HEK293 (cell line): ENCODE measurements around the gene KCP.

ENCODE experiments used
- GLIS2 ChIP-seq: fragments of 450-650 bp; formaldehyde crosslinking; IDR thresholded peaks from 2 replicates; pipeline ENCODE4 v1.5.1; 2016; ENCODE audit warnings: missing biosample characterization, missing genetic modification characterization
- MEIS1 ChIP-seq: sonication (generic); formaldehyde crosslinking; IDR thresholded peaks from 2 replicates; pipeline ENCODE4 v1.8.1; 2022; ENCODE audit warnings: missing genetic modification reagents, mild to moderate bottlenecking, borderline replicate concordance
- MZF1 ChIP-seq: fragments of 450-650 bp; formaldehyde crosslinking; IDR thresholded peaks from 2 replicates; pipeline ENCODE4 v1.5.1; 2017; ENCODE audit warnings: missing biosample characterization, missing genetic modification characterization, borderline replicate concordance
- OSR2 ChIP-seq: fragments of 450-650 bp; formaldehyde crosslinking; IDR thresholded peaks from 2 replicates; pipeline ENCODE4 v1.5.1; 2016; ENCODE audit warnings: missing biosample characterization, missing genetic modification characterization
- SETDB1 ChIP-seq: IDR thresholded peaks from one replicate; pipeline ENCODE4 v1.6.1; 2017; ENCODE audit warnings: mild to moderate bottlenecking, low read length, moderate library complexity, mixed read lengths; ENCODE audit not compliant: insufficient read length
- SP3 ChIP-seq: fragments of 450-650 bp; formaldehyde crosslinking; IDR thresholded peaks from 2 replicates; pipeline ENCODE4 v1.5.1; 2016; ENCODE audit warnings: missing biosample characterization, missing genetic modification characterization
- ZFP37 ChIP-seq: fragments of 450-650 bp; formaldehyde crosslinking; IDR thresholded peaks from 2 replicates; pipeline ENCODE4 v1.5.1; 2016; ENCODE audit warnings: missing biosample characterization, missing genetic modification characterization
- ZIC2 ChIP-seq: fragments of 450-650 bp; formaldehyde crosslinking; IDR thresholded peaks from 2 replicates; pipeline ENCODE4 v1.5.1; 2016; ENCODE audit warnings: missing biosample characterization, missing genetic modification characterization
- ZNF114 ChIP-seq: fragments of 450-650 bp; formaldehyde crosslinking; IDR thresholded peaks from 2 replicates; pipeline ENCODE4 v1.5.0; 2017; ENCODE audit warnings: missing biosample characterization, missing genetic modification characterization
- ZNF148 ChIP-seq: fragments of 450-650 bp; formaldehyde crosslinking; IDR thresholded peaks from 2 replicates; pipeline ENCODE4 v1.5.0; 2017; ENCODE audit warnings: missing biosample characterization, missing genetic modification characterization, borderline replicate concordance
- ZNF18 ChIP-seq: fragments of 450-650 bp; formaldehyde crosslinking; IDR thresholded peaks from 2 replicates; pipeline ENCODE4 v1.5.1; 2016; ENCODE audit warnings: missing biosample characterization, missing genetic modification characterization
- ZNF19 ChIP-seq: fragments of 450-650 bp; formaldehyde crosslinking; IDR thresholded peaks from 2 replicates; pipeline ENCODE4; 2016; ENCODE audit warnings: missing biosample characterization, missing genetic modification characterization, low read depth
- ZNF239 ChIP-seq: fragments of 450-650 bp; formaldehyde crosslinking; IDR thresholded peaks from 2 replicates; pipeline ENCODE4 v1.5.1; 2016; ENCODE audit warnings: missing biosample characterization, missing genetic modification characterization
- ZNF248 ChIP-seq: fragments of 450-650 bp; formaldehyde crosslinking; IDR thresholded peaks from 2 replicates; pipeline ENCODE4 v1.5.1; 2017; ENCODE audit warnings: missing biosample characterization, missing genetic modification characterization
- ZNF341 ChIP-seq: fragments of 450-650 bp; formaldehyde crosslinking; IDR thresholded peaks from 2 replicates; pipeline ENCODE4; 2016; ENCODE audit warnings: low read depth, missing biosample characterization, missing genetic modification characterization
- ZNF350 ChIP-seq: fragments of 450-650 bp; formaldehyde crosslinking; IDR thresholded peaks from 2 replicates; pipeline ENCODE4 v1.5.0; 2017; ENCODE audit warnings: missing biosample characterization, mild to moderate bottlenecking, missing genetic modification characterization
- ZNF530 ChIP-seq: fragments of 450-650 bp; formaldehyde crosslinking; IDR thresholded peaks from 2 replicates; pipeline ENCODE4 v1.5.1; 2016; ENCODE audit warnings: low read depth, missing biosample characterization, missing genetic modification characterization
- ZNF600 ChIP-seq: fragments of 450-650 bp; formaldehyde crosslinking; IDR thresholded peaks from 2 replicates; pipeline ENCODE4 v1.5.1; 2016; ENCODE audit warnings: missing biosample characterization, missing genetic modification characterization
- ZNF639 ChIP-seq: fragments of 450-650 bp; formaldehyde crosslinking; IDR thresholded peaks from 2 replicates; pipeline ENCODE4 v1.5.1; 2016; ENCODE audit warnings: missing biosample characterization, missing genetic modification characterization
- ZNF677 ChIP-seq: fragments of 450-650 bp; IDR thresholded peaks from 2 replicates; pipeline ENCODE4 v1.5.0; 2018; ENCODE audit warnings: missing biosample characterization, mild to moderate bottlenecking, missing genetic modification characterization, moderate library complexity
- ZNF701 ChIP-seq: fragments of 450-650 bp; formaldehyde crosslinking; IDR thresholded peaks from 2 replicates; pipeline ENCODE4 v1.5.1; 2016; ENCODE audit warnings: missing biosample characterization, missing genetic modification characterization
- ZNF707 ChIP-seq: fragments of 450-650 bp; formaldehyde crosslinking; IDR thresholded peaks from 2 replicates; pipeline ENCODE4 v1.5.1; 2016; ENCODE audit warnings: missing biosample characterization, missing genetic modification characterization
- ZNF768 ChIP-seq: fragments of 450-650 bp; formaldehyde crosslinking; IDR thresholded peaks from 2 replicates; pipeline ENCODE4 v1.5.1; 2018; ENCODE audit warnings: missing biosample characterization, mild to moderate bottlenecking, missing genetic modification characterization
- ZNF777 ChIP-seq: fragments of 450-650 bp; formaldehyde crosslinking; IDR thresholded peaks from 2 replicates; pipeline ENCODE4 v1.5.1; 2017; ENCODE audit warnings: missing biosample characterization, missing genetic modification characterization, borderline replicate concordance
- TF ChIP-seq, protein P1 (sequence below): fragments of 450-650 bp; formaldehyde crosslinking; IDR thresholded peaks from 2 replicates; pipeline ENCODE4 v1.5.1; 2017; ENCODE audit warnings: missing biosample characterization, missing genetic modification characterization
- TF ChIP-seq, protein P2 (sequence below): fragments of 450-650 bp; formaldehyde crosslinking; IDR thresholded peaks from 2 replicates; pipeline ENCODE4 v1.5.1; 2016; ENCODE audit warnings: missing biosample characterization, missing genetic modification characterization
- TF ChIP-seq, protein P3 (sequence below): fragments of 450-650 bp; formaldehyde crosslinking; optimal IDR thresholded peaks from 2 replicates; pipeline ENCODE3; 2016; ENCODE audit warnings: missing biosample characterization, mild to moderate bottlenecking, missing genetic modification characterization
- TF ChIP-seq, protein P4 (sequence below): fragments of 450-650 bp; IDR thresholded peaks from 2 replicates; pipeline ENCODE4 v1.5.1; 2018; ENCODE audit warnings: missing biosample characterization, missing genetic modification characterization

KCP gene

GRCh38 chr7:128862571-128863432, 47.7 kb downstream of the KCP start, which contains the start of gene ATP6V1F (continued):
- TF ChIP-seq, protein P1, sequence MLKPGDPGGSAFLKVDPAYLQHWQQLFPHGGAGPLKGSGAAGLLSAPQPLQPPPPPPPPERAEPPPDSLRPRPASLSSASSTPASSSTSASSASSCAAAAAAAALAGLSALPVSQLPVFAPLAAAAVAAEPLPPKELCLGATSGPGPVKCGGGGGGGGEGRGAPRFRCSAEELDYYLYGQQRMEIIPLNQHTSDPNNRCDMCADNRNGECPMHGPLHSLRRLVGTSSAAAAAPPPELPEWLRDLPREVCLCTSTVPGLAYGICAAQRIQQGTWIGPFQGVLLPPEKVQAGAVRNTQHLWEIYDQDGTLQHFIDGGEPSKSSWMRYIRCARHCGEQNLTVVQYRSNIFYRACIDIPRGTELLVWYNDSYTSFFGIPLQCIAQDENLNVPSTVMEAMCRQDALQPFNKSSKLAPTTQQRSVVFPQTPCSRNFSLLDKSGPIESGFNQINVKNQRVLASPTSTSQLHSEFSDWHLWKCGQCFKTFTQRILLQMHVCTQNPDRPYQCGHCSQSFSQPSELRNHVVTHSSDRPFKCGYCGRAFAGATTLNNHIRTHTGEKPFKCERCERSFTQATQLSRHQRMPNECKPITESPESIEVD (tag by site-specific recombination), result no peak
- TF ChIP-seq ZNF248 (tag by site-specific recombination) (no peak), ZNF19 (tag by site-specific recombination) (no peak), MEIS1 (CRISPR knock-in tag) (no peak), OSR2 (tag by site-specific recombination) (no peak), GLIS2 (tag by site-specific recombination) (no peak; the same call in 1 of the 2 replicates), ZNF677 (no peak), MZF1 (no peak), ZIC2 (peak; percentile 61), ZNF777 (no peak; the same call in 1 of the 2 replicates), ZNF639 (tag by site-specific recombination) (no peak; the same call in 1 of the 2 replicates), ZNF530 (tag by site-specific recombination) (no peak), SP3 (tag by site-specific recombination) (peak; percentile 82), ZNF341 (tag by site-specific recombination) (peak; percentile 87), ZFP37 (tag by site-specific recombination) (peak; percentile 45; the same call in 1 of the 2 replicates), ZNF148 (no peak), ZNF701 (no peak), ZNF707 (tag by site-specific recombination) (no peak), ZNF239 (tag by site-specific recombination) (no peak; the same call in 1 of the 2 replicates), ZNF18 (tag by site-specific recombination) (no peak), ZNF600 (tag by site-specific recombination) (peak; percentile 93), ZNF768 (tag by site-specific recombination) (no peak), ZNF350 (tag by site-specific recombination) (no peak), SETDB1 (no peak), ZNF114 (tag by site-specific recombination) (no peak)
- TF ChIP-seq, protein P2, sequence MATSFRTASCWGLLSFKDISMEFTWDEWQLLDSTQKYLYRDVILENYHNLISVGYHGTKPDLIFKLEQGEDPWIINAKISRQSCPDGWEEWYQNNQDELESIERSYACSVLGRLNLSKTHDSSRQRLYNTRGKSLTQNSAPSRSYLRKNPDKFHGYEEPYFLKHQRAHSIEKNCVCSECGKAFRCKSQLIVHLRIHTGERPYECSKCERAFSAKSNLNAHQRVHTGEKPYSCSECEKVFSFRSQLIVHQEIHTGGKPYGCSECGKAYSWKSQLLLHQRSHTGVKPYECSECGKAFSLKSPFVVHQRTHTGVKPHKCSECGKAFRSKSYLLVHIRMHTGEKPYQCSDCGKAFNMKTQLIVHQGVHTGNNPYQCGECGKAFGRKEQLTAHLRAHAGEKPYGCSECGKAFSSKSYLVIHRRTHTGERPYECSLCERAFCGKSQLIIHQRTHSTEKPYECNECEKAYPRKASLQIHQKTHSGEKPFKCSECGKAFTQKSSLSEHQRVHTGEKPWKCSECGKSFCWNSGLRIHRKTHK, result no peak
- TF ChIP-seq, protein P3, sequence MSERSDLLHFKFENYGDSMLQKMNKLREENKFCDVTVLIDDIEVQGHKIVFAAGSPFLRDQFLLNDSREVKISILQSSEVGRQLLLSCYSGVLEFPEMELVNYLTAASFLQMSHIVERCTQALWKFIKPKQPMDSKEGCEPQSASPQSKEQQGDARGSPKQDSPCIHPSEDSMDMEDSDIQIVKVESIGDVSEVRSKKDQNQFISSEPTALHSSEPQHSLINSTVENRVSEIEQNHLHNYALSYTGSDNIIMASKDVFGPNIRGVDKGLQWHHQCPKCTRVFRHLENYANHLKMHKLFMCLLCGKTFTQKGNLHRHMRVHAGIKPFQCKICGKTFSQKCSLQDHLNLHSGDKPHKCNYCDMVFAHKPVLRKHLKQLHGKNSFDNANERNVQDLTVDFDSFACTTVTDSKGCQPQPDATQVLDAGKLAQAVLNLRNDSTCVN, result peak; percentile 50
- TF ChIP-seq, protein P4, sequence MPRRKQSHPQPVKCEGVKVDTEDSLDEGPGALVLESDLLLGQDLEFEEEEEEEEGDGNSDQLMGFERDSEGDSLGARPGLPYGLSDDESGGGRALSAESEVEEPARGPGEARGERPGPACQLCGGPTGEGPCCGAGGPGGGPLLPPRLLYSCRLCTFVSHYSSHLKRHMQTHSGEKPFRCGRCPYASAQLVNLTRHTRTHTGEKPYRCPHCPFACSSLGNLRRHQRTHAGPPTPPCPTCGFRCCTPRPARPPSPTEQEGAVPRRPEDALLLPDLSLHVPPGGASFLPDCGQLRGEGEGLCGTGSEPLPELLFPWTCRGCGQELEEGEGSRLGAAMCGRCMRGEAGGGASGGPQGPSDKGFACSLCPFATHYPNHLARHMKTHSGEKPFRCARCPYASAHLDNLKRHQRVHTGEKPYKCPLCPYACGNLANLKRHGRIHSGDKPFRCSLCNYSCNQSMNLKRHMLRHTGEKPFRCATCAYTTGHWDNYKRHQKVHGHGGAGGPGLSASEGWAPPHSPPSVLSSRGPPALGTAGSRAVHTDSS, result no peak
